Gastroesophageal sphincter (tissue), 4 donors: ENCODE measurements around the gene TULP4. TPM values are rescaled to one million over a fixed set of nuclear protein-coding genes. Genes with fewer than 3 reads are reported as not detected.

Source experiments
- ATAC-seq: fragments of 150-250 bp; one replicate; pipeline ENCODE4 v1.9.1; 2016; ENCODE audit warnings: mild to moderate bottlenecking, moderate library complexity
- H3K27ac ChIP-seq, 4 donors: fragments of 200-600 bp; sonication (generic) in 3 of 4; 1 replicate in 3 of 4; 2 replicates in 1 of 4; pipeline ENCODE4 v1.5.1; 2016 to 2019
- H3K27me3 ChIP-seq: fragments of 200-600 bp; sonication (generic); one replicate; pipeline ENCODE4 v1.5.1; 2019
- H3K36me3 ChIP-seq, 2 donors: fragments of 200-600 bp; sonication (generic); one replicate each; pipeline ENCODE4 v1.5.1; 2019; ENCODE audit warnings: control low read depth in 1 of 2
- H3K4me1 ChIP-seq, 3 donors: fragments of 200-600 bp; sonication (generic); 1 replicate in 2 of 3; 2 replicates in 1 of 3; pipeline ENCODE4 v1.5.1; 2016 to 2019; ENCODE audit warnings: control low read depth in 2 of 3
- H3K4me3 ChIP-seq, 2 donors: fragments of 200-600 bp; sonication (generic); one replicate each; pipeline ENCODE4 v1.5.1; 2019; ENCODE audit warnings: mild to moderate bottlenecking in 1 of 2, moderate library complexity in 1 of 2
- H3K9me3 ChIP-seq, 3 donors: fragments of 200-600 bp; sonication (generic); one replicate each; pipeline ENCODE4 v1.5.1; 2017 to 2019; ENCODE audit warnings: control low read depth in 2 of 3
- CTCF ChIP-seq, 4 experiments: fragments of 200-600 bp in 2 of 4; fragments of 450-650 bp in 2 of 4; sonication (generic) in 1 of 4; IDR thresholded peaks; one replicate each; pipeline ENCODE4 v1.5.1; 2017 to 2019; ENCODE audit warnings: antibody characterized with exemption in 4 of 4, mild to moderate bottlenecking in 2 of 4, moderate library complexity in 2 of 4
- EP300 ChIP-seq: sonication (generic); formaldehyde crosslinking; IDR thresholded peaks from one replicate; pipeline ENCODE4 v1.6.1; 2017; ENCODE audit warnings: antibody characterized with exemption, mild to moderate bottlenecking
- POLR2A ChIP-seq, 2 donors: fragments of 450-650 bp; IDR thresholded peaks; one replicate each; pipeline ENCODE4 v1.6.1; 2017; ENCODE audit warnings: antibody characterized with exemption in 2 of 2, mild to moderate bottlenecking in 2 of 2, moderate library complexity in 1 of 2
- POLR2AphosphoS5 ChIP-seq: sonication (generic); formaldehyde crosslinking; IDR thresholded peaks from one replicate; pipeline ENCODE4 v1.6.1; 2017; ENCODE audit warnings: antibody characterized with exemption
- WGBS, 2 donors: methylation state at CpG; one replicate each; pipeline ENCODE4 v1.1.5; 2018; ENCODE audit warnings: low coverage in 1 of 2; 5-methylcytosine and 5-hydroxymethylcytosine counted together
- total RNA-seq, 4 donors: library from RNA; depleted of rRNA; stranded (reverse); fragments of >200 nt; gene quantifications; one replicate each; pipeline ENCODE4 v1.1.0, GENCODE V29; 2016

Gene TULP4
- total RNA-seq, 4 donors from 2014 or later = 159 to 244 (median 201) TPM

GRCh38 chr6:158303210-158303731 is 9.0 kb upstream of the TULP4 start:
- Histone ChIP-seq H3K27ac (no peak overlapping the region), H3K9me3 (no peaks in the 10 kb centered on the region), H3K36me3 (no peaks in the 10 kb centered on the region), H3K27me3 (no peaks in the 10 kb centered on the region), H3K4me1 (peaks cover 0 to 26% (median 0%) of the 10 kb centered on the region in 3 donors), H3K4me3 (no peak overlapping the region)
- WGBS, 2 donors = 66 to 75% methylated on average over 5 to 7 of the region's 7 CpGs
- TF ChIP-seq POLR2A (IDR thresholded peaks at IDR 0.05) (no peak), CTCF (IDR thresholded peaks at IDR 0.05) (no peak), EP300 (no peak), POLR2AphosphoS5 (no peak)
- ATAC-seq = no peak

- no peaks in the 10 kb centered on the region for H3K9me3 ChIP-seq
- H3K27me3 ChIP-seq = no peaks in the 10 kb centered on the region
- H3K4me3 ChIP-seq = no peak overlapping the region
- no peak for ATAC-seq
- no peak for TF ChIP-seq POLR2AphosphoS5
- no peak for TF ChIP-seq POLR2A (IDR thresholded peaks at IDR 0.05)
- no peak for TF ChIP-seq EP300
- TF ChIP-seq CTCF (IDR thresholded peaks at IDR 0.05) = no peak
- no peak overlapping the region for H3K27ac ChIP-seq
- no peaks in the 10 kb centered on the region for H3K36me3 ChIP-seq
- H3K4me1 ChIP-seq = peaks cover 0 to 26% (median 0%) of the 10 kb centered on the region in 3 donors
Measured at GRCh38 chr6:158304254-158304653, 8.0 kb upstream of the TULP4 start.

GRCh38 chr6:158309814-158310213 is 2.5 kb upstream of the TULP4 start:
- TF ChIP-seq POLR2AphosphoS5 = no peak
- no peak for TF ChIP-seq EP300
- no peak for TF ChIP-seq POLR2A (IDR thresholded peaks at IDR 0.05)
- TF ChIP-seq CTCF (IDR thresholded peaks at IDR 0.05) = no peak
- Histone ChIP-seq H3K4me3 (no peak overlapping the region), H3K9me3 (no peaks in the 10 kb centered on the region), H3K4me1 (no peaks in the 10 kb centered on the region), H3K27ac (no peak overlapping the region), H3K36me3 (peaks cover 0 to 21% of the 10 kb centered on the region in 2 donors), H3K27me3 (no peaks in the 10 kb centered on the region)
- ATAC-seq = no peak
- 100% methylated on average over 1 of the region's 5 CpGs for WGBS, 2 donors

GRCh38 chr6:158311193-158311592 is 1.1 kb upstream of the TULP4 start:
- TF ChIP-seq POLR2AphosphoS5 (no peak), CTCF (IDR thresholded peaks at IDR 0.05) (no peak), POLR2A (IDR thresholded peaks at IDR 0.05) (no peak)
- Histone ChIP-seq H3K9me3 (peaks cover 0 to under 1% (median 0%) of the 10 kb centered on the region in 3 donors), H3K36me3 (peaks cover 0 to 29% of the 10 kb centered on the region in 2 donors), H3K27me3 (no peaks in the 10 kb centered on the region), H3K4me3 (no peak overlapping the region), H3K4me1 (no peaks in the 10 kb centered on the region), H3K27ac (no peak overlapping the region)
- ATAC-seq = peak; percentile 48
- 72 to 77% methylated on average over 4 to 5 of the region's 8 CpGs for WGBS, 2 donors

GRCh38 chr6:158311626-158312025 is 639 bp upstream of the TULP4 start:
- TF ChIP-seq POLR2A (IDR thresholded peaks at IDR 0.05) = no peak
- TF ChIP-seq CTCF (IDR thresholded peaks at IDR 0.05) = no peak
- no peak for TF ChIP-seq POLR2AphosphoS5
- no peak for TF ChIP-seq EP300
- Histone ChIP-seq H3K4me3 (no peak overlapping the region), H3K36me3 (peaks cover 0 to 32% of the 10 kb centered on the region in 2 donors), H3K9me3 (peaks cover 0 to 5% (median 0%) of the 10 kb centered on the region in 3 donors), H3K4me1 (no peaks in the 10 kb centered on the region), H3K27ac (no peak overlapping the region), H3K27me3 (no peaks in the 10 kb centered on the region)
- WGBS, 2 donors = 68 to 85% methylated on average over 4 of the region's 4 CpGs
- ATAC-seq = no peak
